Esophagus squamous epithelium (tissue), 5 donors: Measurements from ENCODE around the gene RPL19. TPM values are rescaled to one million over a fixed set of nuclear protein-coding genes. Genes with fewer than 3 reads are reported as not detected.

ENCODE experiments used
- DNase-seq: peaks from one replicate; lab custom pipeline; 2025; lab: John Stamatoyannopoulos, UW
- H3K27ac ChIP-seq, 4 donors: fragments of 200-600 bp; sonication (generic); one replicate each; pipeline ENCODE4 v1.5.1; 2016 to 2019; ENCODE audit warnings: mild to moderate bottlenecking in 1 of 4
- H3K27me3 ChIP-seq, 4 donors: fragments of 200-600 bp; sonication (generic); 1 replicate in 3 of 4; 2 replicates in 1 of 4; pipeline versions ENCODE4 v1.5.1 to v1.6.0; 2017 to 2021; ENCODE audit warnings: antibody characterized with exemption in 1 of 4
- H3K36me3 ChIP-seq, 3 donors: fragments of 200-600 bp; sonication (generic); one replicate each; pipeline ENCODE4 v1.5.1; 2016 to 2019
- H3K4me1 ChIP-seq, 3 donors: fragments of 200-600 bp; sonication (generic); one replicate each; pipeline ENCODE4 v1.5.1; 2017 to 2019
- H3K4me3 ChIP-seq, 4 donors: fragments of 200-600 bp; sonication (generic); 1 replicate in 3 of 4; 2 replicates in 1 of 4; pipeline ENCODE4 v1.5.1; 2016 to 2019; ENCODE audit warnings: mild to moderate bottlenecking in 2 of 4, moderate library complexity in 1 of 4
- H3K9me3 ChIP-seq, 3 donors: fragments of 200-600 bp; sonication (generic); one replicate each; pipeline ENCODE4 v1.5.1; 2016 to 2019
- POLR2A ChIP-seq, 4 donors: fragments of 450-650 bp; IDR thresholded peaks; one replicate each; pipeline ENCODE4 v1.6.1; 2017; ENCODE audit warnings: antibody characterized with exemption in 4 of 4, mild to moderate bottlenecking in 4 of 4, moderate library complexity in 3 of 4
- WGBS, 2 donors: methylation state at CpG; one replicate each; pipeline ENCODE4 v1.1.5; 2018; 5-methylcytosine and 5-hydroxymethylcytosine counted together
- intact Hi-C: fragments of 100-400 bp; cut with DNase I; formaldehyde crosslinking; loops from one replicate; pipeline ENCODE4 v1.15.0; 2022
- total RNA-seq, 4 donors: library from RNA; depleted of rRNA; stranded (reverse); fragments of >200 nt; gene quantifications; one replicate each; pipeline ENCODE4 v1.1.0, GENCODE V29; 2016
- TF ChIP-seq, protein P1 (sequence below), 6 experiments: fragments of 450-650 bp in 4 of 6; fragments of 200-600 bp in 2 of 6; sonication (generic) in 2 of 6; IDR thresholded peaks; one replicate each; pipeline ENCODE4 v1.5.1; 2016 to 2019; ENCODE audit warnings: antibody characterized with exemption in 6 of 6, mild to moderate bottlenecking in 4 of 6, moderate library complexity in 4 of 6
- donor health status: DM: yes; HTN: yes; CAD: no.

Gene RPL19
- total RNA-seq, 4 donors from 2014 or later: 1,949 to 3,028 (median 2,392) TPM

GRCh38 chr17:39222151-39222550, 22.1 kb downstream of the RPL19 start:
- Histone ChIP-seq H3K9me3 (no peaks in the 10 kb centered on the region), H3K27me3 (peaks cover 8 to 84% (median 20%) of the 10 kb centered on the region in 4 donors), H3K4me1 (peaks cover 18 to 34% (median 18%) of the 10 kb centered on the region in 3 donors), H3K27ac (no peak overlapping the region), H3K36me3 (no peaks in the 10 kb centered on the region), H3K4me3 (no peak overlapping the region)
- WGBS, 2 donors: 67 to 82% methylated on average over 1 to 4 of the region's 7 CpGs
- intact Hi-C loops: no loop called here
- TF ChIP-seq, protein P1, sequence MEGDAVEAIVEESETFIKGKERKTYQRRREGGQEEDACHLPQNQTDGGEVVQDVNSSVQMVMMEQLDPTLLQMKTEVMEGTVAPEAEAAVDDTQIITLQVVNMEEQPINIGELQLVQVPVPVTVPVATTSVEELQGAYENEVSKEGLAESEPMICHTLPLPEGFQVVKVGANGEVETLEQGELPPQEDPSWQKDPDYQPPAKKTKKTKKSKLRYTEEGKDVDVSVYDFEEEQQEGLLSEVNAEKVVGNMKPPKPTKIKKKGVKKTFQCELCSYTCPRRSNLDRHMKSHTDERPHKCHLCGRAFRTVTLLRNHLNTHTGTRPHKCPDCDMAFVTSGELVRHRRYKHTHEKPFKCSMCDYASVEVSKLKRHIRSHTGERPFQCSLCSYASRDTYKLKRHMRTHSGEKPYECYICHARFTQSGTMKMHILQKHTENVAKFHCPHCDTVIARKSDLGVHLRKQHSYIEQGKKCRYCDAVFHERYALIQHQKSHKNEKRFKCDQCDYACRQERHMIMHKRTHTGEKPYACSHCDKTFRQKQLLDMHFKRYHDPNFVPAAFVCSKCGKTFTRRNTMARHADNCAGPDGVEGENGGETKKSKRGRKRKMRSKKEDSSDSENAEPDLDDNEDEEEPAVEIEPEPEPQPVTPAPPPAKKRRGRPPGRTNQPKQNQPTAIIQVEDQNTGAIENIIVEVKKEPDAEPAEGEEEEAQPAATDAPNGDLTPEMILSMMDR (IDR thresholded peaks at IDR 0.05): no peak
- TF ChIP-seq POLR2A (IDR thresholded peaks at IDR 0.05): no peak
- no peak for DNase-seq

DNA sequence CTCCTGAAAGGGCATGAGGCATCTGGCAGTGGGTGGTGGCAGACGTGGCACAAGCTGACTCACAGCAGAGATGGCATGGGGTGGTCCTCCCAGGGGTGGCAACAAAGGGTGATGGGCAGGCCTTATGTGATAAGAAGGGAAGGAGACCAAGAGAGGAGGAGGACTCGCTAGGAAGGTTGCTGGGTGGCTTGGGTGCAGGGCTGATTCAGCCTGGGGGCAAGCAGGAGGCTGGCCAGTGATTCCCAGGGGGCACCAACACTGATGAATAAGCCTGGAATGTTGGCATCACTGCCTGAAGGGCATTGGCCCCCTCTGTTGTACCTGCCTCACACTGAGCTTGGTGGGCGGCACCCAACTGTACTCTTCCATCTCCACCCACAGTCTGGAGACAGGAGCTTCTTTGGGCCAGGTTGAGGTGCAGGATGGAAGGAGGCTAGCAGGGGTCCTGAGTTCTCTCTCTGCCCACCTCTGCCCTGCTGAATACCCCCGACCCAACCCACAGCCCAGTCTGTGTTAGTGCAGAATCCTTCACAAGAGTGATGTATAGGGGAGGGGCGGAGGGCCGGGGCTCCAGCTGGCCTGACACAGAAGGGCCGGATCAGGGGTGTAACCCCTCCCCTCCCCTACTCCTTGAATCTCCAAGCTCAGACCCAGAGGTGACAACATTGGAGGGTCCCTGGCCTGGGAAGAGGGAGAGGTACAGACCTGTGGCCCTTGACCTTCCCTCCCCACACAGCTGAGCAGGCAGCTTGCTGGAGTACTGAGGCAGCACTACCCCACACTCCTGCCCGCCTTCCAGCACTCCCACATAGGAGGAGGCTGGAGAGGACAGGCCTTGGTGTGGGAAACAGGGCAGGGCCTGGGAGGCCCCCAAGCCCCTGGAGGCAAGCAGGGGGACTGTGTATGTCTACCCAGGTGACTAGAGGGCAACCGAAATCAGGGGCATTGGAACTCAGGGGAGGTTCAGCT, 23.1 kb downstream of the RPL19 start:
- Histone ChIP-seq H3K36me3 (no peaks in the 10 kb centered on the region), H3K27me3 (peaks cover 8 to 84% (median 21%) of the 10 kb centered on the region in 4 donors), H3K27ac (no peak overlapping the region), H3K4me1 (peaks cover 18 to 34% (median 18%) of the 10 kb centered on the region in 3 donors), H3K9me3 (no peaks in the 10 kb centered on the region), H3K4me3 (no peak overlapping the region)
- WGBS, 2 donors: 45 to 59% methylated on average over 2 to 4 of the region's 9 CpGs
- intact Hi-C loops: no loop called here
- TF ChIP-seq, protein P1 (IDR thresholded peaks at IDR 0.05): no peak
- no peak for TF ChIP-seq POLR2A (IDR thresholded peaks at IDR 0.05)
- DNase-seq: no peak

DNA sequence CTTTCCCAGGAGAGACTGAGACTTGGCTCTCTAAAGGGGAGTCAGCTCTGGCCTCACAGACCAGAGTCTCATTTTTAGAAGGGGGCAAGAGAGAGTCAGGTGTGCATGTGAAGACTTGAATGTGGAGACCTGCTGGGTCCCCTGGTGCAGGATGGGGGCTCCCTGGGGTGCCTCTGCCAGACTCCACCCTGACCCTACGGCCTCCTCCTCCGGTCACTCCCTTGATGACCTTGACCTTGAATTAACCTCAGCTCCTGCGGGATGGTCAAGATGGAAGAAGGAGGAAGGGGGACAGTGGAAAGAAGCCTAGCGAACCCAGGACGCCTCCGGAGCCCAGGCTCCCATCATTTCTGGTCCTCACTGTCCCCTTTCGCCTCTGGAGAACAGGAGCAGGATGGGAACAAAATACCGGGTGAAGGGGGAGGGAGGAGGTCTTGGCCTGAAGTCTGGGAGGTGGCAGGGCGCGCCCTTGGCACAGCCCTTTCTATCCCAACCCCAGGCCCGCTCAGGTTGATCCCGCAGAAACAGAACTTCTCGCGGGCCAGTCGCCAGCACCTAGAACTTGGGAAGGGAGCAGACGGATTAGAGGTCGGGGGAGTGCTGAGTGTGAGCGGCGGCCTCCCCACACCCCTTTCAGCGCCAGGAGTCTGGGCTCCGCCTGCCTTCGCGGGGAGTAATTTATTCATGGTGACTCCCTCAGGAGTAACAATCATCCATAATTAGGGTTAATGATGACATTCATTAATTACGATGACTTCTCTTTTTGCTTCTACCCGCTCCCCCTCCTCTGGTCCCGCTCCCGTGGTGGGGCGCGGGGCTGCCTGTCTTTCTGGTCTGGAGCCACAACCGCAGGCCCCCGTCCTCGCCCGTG, 24.1 kb downstream of the RPL19 start:
- Histone ChIP-seq H3K27ac (no peak overlapping the region), H3K9me3 (no peaks in the 10 kb centered on the region), H3K27me3 (peaks cover 8 to 85% (median 21%) of the 10 kb centered on the region in 4 donors), H3K36me3 (no peaks in the 10 kb centered on the region), H3K4me3 (peak overlapping the region in 2 of 4 donors; percentile 48 to 66), H3K4me1 (peaks cover 18 to 33% (median 18%) of the 10 kb centered on the region in 3 donors)
- intact Hi-C loops: no loop called here
- 44 to 51% methylated on average over 17 to 19 of the region's 33 CpGs for WGBS, 2 donors
- DNase-seq: no peak
- TF ChIP-seq, protein P1 (IDR thresholded peaks at IDR 0.05): no peak
- no peak for TF ChIP-seq POLR2A (IDR thresholded peaks at IDR 0.05)

GRCh38 chr17:39224778-39225307, 24.8 kb downstream of the RPL19 start:
- peaks cover 18 to 34% (median 18%) of the 10 kb centered on the region in 3 donors for H3K4me1 ChIP-seq
- H3K9me3 ChIP-seq: no peaks in the 10 kb centered on the region
- H3K27me3 ChIP-seq: peaks cover 8 to 85% (median 21%) of the 10 kb centered on the region in 4 donors
- H3K36me3 ChIP-seq: no peaks in the 10 kb centered on the region
- H3K27ac ChIP-seq: no peak overlapping the region
- intact Hi-C loops: no loop called here
- DNase-seq: no peak
- 0% methylated on average over 12 of the region's 68 CpGs; no CpG with 5 or more reads in 1 of the 2 donors for WGBS, 2 donors
- H3K4me3 ChIP-seq: peak overlapping the region; percentile 4 to 66 (median 38)
- TF ChIP-seq, protein P1 (IDR thresholded peaks at IDR 0.05): no peak
- no peak for TF ChIP-seq POLR2A (IDR thresholded peaks at IDR 0.05)
